DND-41 (cell line): Measurements from ENCODE around the gene TMEM250.

Experiments
- ATAC-seq: fragments of 200-7000 bp; cut with Tn5 transposase; 3 replicates; pipeline ENCODE4 v1.9.1; 2021; ENCODE audit warnings: low read depth; ENCODE audit not compliant: insufficient read depth
- DNase-seq: peaks from one replicate; pipeline ENCODE4 v3.0.0-alpha.2; 2020
- H2AFZ ChIP-seq: 2 replicates; pipeline ENCODE4 v1.6.0; 2012; ENCODE audit warnings: low read depth, low read length
- H3K27ac ChIP-seq: 2 replicates; pipeline ENCODE4 v1.5.1; 2012; ENCODE audit warnings: low read length, inconsistent platforms
- H3K27me3 ChIP-seq: fragments of 200-600 bp; sonication (generic); 2 replicates; pipeline ENCODE4 v1.6.0; 2012; ENCODE audit warnings: low read length, mild to moderate bottlenecking, inconsistent platforms; ENCODE audit not compliant: insufficient read depth, poor library complexity
- H3K36me3 ChIP-seq: 2 replicates; pipeline ENCODE4 v1.5.1; 2012; ENCODE audit warnings: low read length, inconsistent platforms; ENCODE audit not compliant: insufficient read depth
- H3K4me1 ChIP-seq: 2 replicates; pipeline ENCODE4 v1.5.1; 2012; ENCODE audit warnings: mild to moderate bottlenecking, low read length; ENCODE audit not compliant: insufficient read depth
- H3K4me2 ChIP-seq: 2 replicates; pipeline ENCODE4 v1.6.0; 2012; ENCODE audit warnings: mild to moderate bottlenecking, moderate library complexity, low read length, inconsistent platforms; ENCODE audit not compliant: insufficient read depth
- H3K4me3 ChIP-seq, 2 experiments: fragments of 200-600 bp in 1 of 2; shearing (Covaris generic) in 1 of 2; 2 replicates each; pipeline ENCODE4 v1.5.1; 2012 to 2016; ENCODE audit warnings: inconsistent platforms in 2 of 2, low read length in 2 of 2, mild to moderate bottlenecking in 2 of 2, low read depth in 1 of 2, moderate library complexity in 1 of 2
- H3K79me2 ChIP-seq: 2 replicates; pipeline ENCODE4 v1.6.0; 2012; ENCODE audit warnings: low read length, inconsistent platforms; ENCODE audit not compliant: insufficient read depth
- H3K9ac ChIP-seq: 2 replicates; pipeline ENCODE4 v1.6.0; 2012; ENCODE audit warnings: low read depth, mild to moderate bottlenecking, inconsistent platforms, low read length, moderate library complexity
- H3K9me3 ChIP-seq: 2 replicates; pipeline ENCODE4 v1.5.1; 2012; ENCODE audit warnings: low read length, moderate library complexity, mild to moderate bottlenecking, inconsistent platforms; ENCODE audit not compliant: insufficient read depth, severe bottlenecking
- H4K20me1 ChIP-seq: 2 replicates; pipeline ENCODE4 v1.6.0; 2012; ENCODE audit warnings: low read length; ENCODE audit not compliant: insufficient read depth
- EZH2 ChIP-seq: IDR thresholded peaks from 3 replicates; pipeline ENCODE4 v1.6.1; 2012; ENCODE audit warnings: borderline replicate concordance, low read depth, mild to moderate bottlenecking, moderate library complexity, low read length, inconsistent platforms; ENCODE audit not compliant: severe bottlenecking
- TF ChIP-seq, protein P1 (sequence below): IDR thresholded peaks from 2 replicates; pipeline ENCODE4 v1.5.1; 2012; ENCODE audit warnings: borderline replicate concordance, low read length, moderate library complexity, mild to moderate bottlenecking; ENCODE audit not compliant: poor library complexity, severe bottlenecking; ENCODE audit errors: extremely low read depth

Gene TMEM250

DNA sequence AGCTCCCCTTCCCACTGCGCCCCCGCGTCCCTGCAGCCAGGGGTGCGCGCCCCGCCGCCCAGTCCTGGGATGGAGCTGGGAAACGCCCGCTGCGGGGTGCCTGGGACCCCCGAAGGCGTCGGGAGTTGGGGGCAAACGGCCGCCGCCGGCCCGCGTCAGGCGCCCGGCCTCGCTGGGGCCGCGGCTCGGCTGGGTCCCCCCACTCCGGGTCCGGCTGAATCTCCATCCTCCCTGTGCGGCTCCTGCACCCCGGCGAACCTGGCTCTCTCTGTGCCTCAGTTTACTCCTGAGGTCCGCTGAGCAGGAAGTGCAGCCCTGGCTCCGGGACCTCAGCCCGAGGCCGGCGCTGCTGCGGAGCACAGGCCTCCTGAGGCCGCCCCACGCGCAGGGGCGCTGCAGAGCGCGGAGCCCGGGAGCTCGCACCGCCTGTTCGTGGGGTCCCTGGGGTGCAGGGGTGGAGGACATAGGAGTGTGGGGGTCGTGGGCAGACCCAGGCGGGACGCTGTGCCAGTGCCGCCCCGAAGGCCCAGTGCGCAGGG, 13.9 kb upstream of the TMEM250 start:
- Histone ChIP-seq H2AFZ (no peak overlapping the region), H3K79me2 (no peaks in the 10 kb centered on the region), H3K9ac (no peak overlapping the region), H4K20me1 (no peaks in the 10 kb centered on the region), H3K27ac (no peak overlapping the region), H3K9me3 (no peaks in the 10 kb centered on the region), H3K4me1 (no peaks in the 10 kb centered on the region), H3K27me3 (no peaks in the 10 kb centered on the region), H3K36me3 (no peaks in the 10 kb centered on the region), H3K4me2 (no peak overlapping the region), H3K4me3 (no peak overlapping the region)
- TF ChIP-seq, protein P1, sequence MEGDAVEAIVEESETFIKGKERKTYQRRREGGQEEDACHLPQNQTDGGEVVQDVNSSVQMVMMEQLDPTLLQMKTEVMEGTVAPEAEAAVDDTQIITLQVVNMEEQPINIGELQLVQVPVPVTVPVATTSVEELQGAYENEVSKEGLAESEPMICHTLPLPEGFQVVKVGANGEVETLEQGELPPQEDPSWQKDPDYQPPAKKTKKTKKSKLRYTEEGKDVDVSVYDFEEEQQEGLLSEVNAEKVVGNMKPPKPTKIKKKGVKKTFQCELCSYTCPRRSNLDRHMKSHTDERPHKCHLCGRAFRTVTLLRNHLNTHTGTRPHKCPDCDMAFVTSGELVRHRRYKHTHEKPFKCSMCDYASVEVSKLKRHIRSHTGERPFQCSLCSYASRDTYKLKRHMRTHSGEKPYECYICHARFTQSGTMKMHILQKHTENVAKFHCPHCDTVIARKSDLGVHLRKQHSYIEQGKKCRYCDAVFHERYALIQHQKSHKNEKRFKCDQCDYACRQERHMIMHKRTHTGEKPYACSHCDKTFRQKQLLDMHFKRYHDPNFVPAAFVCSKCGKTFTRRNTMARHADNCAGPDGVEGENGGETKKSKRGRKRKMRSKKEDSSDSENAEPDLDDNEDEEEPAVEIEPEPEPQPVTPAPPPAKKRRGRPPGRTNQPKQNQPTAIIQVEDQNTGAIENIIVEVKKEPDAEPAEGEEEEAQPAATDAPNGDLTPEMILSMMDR, result no peak
- TF ChIP-seq EZH2, result no peak
- DNase-seq (no peak), ATAC-seq (no peak)

DNA sequence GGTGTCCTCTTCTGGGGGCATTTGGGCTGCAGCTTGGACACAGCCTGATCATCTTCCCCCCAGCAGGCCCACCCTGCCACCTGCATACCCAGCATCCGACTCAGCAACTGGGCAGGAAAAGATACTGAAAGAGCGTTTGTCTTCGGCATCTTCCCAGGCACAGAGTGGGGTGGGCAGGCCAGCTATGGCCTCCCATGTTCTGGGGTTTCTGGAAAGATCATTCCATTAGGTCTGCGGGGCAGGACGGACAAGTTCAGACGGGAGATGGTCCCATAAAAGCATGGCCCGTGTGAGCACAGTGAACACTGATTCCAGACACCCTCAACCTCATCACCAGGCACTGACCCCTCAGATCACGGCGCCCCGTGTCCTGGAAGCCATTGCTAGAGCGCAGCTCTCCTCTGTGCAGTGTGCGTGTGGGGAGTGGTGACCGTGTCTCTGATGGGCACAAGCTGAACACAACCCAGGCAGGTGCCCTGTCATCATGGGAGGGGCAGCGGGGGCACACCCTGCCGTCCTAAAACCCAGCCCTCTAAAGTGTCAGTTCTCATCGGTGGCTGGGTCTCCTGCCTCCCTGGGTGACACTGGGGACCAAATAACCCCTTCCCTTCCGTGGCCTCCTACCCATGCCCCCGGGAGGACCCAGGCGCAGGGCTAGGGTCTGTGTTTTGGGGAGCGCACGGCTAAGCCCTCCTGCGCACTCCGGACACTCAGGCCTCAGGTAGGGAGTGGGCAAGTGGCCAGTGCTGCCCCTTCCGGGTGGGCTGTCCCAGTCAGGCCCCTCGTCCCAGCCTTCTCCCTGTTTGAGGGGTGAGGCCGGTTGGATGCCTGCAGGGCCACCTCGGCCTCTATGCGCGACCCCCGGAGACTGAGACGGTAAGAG, 13.2 kb upstream of the TMEM250 start:
- no peaks in the 10 kb centered on the region for H3K79me2 ChIP-seq
- H2AFZ ChIP-seq, result no peak overlapping the region
- no peak overlapping the region for H3K4me3 ChIP-seq
- no peak for DNase-seq
- no peak overlapping the region for H3K4me2 ChIP-seq
- TF ChIP-seq, protein P1, result no peak
- no peak for TF ChIP-seq EZH2
- no peaks in the 10 kb centered on the region for H3K27me3 ChIP-seq
- H3K36me3 ChIP-seq, result no peaks in the 10 kb centered on the region
- no peaks in the 10 kb centered on the region for H3K9me3 ChIP-seq
- no peaks in the 10 kb centered on the region for H3K4me1 ChIP-seq
- no peak overlapping the region for H3K9ac ChIP-seq
- no peak overlapping the region for H3K27ac ChIP-seq
- H4K20me1 ChIP-seq, result no peaks in the 10 kb centered on the region
- no peak for ATAC-seq

DNA sequence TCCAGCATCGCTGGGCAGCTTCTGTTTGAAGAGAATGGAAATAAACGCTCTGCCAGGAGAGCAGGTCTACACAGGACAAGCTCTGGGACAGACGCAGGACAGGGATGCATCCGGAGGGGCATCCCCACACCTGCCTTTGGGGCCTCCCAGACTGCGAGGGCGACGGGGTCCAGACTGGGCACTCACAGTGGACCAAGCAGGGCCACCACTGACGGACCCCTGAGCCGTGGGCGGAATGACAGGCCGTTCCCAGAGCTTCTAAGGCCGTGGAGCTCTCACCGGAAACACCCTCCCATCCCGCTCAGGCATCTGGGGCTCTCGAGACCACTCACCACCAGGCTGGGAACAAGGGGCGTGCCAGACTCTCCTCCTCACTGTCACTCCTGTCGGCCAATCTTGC, 10.5 kb upstream of the TMEM250 start:
- Histone ChIP-seq H2AFZ (no peak overlapping the region), H3K4me3 (no peak overlapping the region), H3K79me2 (no peaks in the 10 kb centered on the region), H3K9me3 (no peaks in the 10 kb centered on the region), H3K27ac (no peak overlapping the region), H3K4me1 (no peaks in the 10 kb centered on the region), H3K27me3 (no peaks in the 10 kb centered on the region), H4K20me1 (no peaks in the 10 kb centered on the region), H3K36me3 (no peaks in the 10 kb centered on the region), H3K9ac (no peak overlapping the region), H3K4me2 (no peak overlapping the region)
- ATAC-seq, result no peak
- no peak for TF ChIP-seq EZH2
- TF ChIP-seq, protein P1, result no peak
- no peak for DNase-seq
